Gastroesophageal sphincter (tissue), 4 donors: ENCODE data around the gene TRAF2. TPM values are rescaled to one million over a fixed set of nuclear protein-coding genes. Genes with fewer than 3 reads are reported as not detected.
"Not testable (repeated sequence)": the region's sequence is repeated elsewhere in the genome, so short reads cannot be mapped to it uniquely, and the experiment has no call there.

Source experiments
- ATAC-seq: fragments of 150-250 bp; one replicate; pipeline ENCODE4 v1.9.1; 2016; ENCODE audit warnings: mild to moderate bottlenecking, moderate library complexity
- H3K27ac ChIP-seq, 4 donors: fragments of 200-600 bp; sonication (generic) in 3 of 4; 1 replicate in 3 of 4; 2 replicates in 1 of 4; pipeline ENCODE4 v1.5.1; 2016 to 2019
- H3K27me3 ChIP-seq: fragments of 200-600 bp; sonication (generic); one replicate; pipeline ENCODE4 v1.5.1; 2019
- H3K36me3 ChIP-seq, 2 donors: fragments of 200-600 bp; sonication (generic); one replicate each; pipeline ENCODE4 v1.5.1; 2019; ENCODE audit warnings: control low read depth in 1 of 2
- H3K4me1 ChIP-seq, 3 donors: fragments of 200-600 bp; sonication (generic); 1 replicate in 2 of 3; 2 replicates in 1 of 3; pipeline ENCODE4 v1.5.1; 2016 to 2019; ENCODE audit warnings: control low read depth in 2 of 3
- H3K4me3 ChIP-seq, 2 donors: fragments of 200-600 bp; sonication (generic); one replicate each; pipeline ENCODE4 v1.5.1; 2019; ENCODE audit warnings: mild to moderate bottlenecking in 1 of 2, moderate library complexity in 1 of 2
- H3K9me3 ChIP-seq, 3 donors: fragments of 200-600 bp; sonication (generic); one replicate each; pipeline ENCODE4 v1.5.1; 2017 to 2019; ENCODE audit warnings: control low read depth in 2 of 3
- EP300 ChIP-seq: sonication (generic); formaldehyde crosslinking; IDR thresholded peaks from one replicate; pipeline ENCODE4 v1.6.1; 2017; ENCODE audit warnings: antibody characterized with exemption, mild to moderate bottlenecking
- POLR2A ChIP-seq, 2 donors: fragments of 450-650 bp; IDR thresholded peaks; one replicate each; pipeline ENCODE4 v1.6.1; 2017; ENCODE audit warnings: antibody characterized with exemption in 2 of 2, mild to moderate bottlenecking in 2 of 2, moderate library complexity in 1 of 2
- POLR2AphosphoS5 ChIP-seq: sonication (generic); formaldehyde crosslinking; IDR thresholded peaks from one replicate; pipeline ENCODE4 v1.6.1; 2017; ENCODE audit warnings: antibody characterized with exemption
- WGBS, 2 donors: methylation state at CpG; one replicate each; pipeline ENCODE4 v1.1.5; 2018; ENCODE audit warnings: low coverage in 1 of 2; 5-methylcytosine and 5-hydroxymethylcytosine counted together
- total RNA-seq, 4 donors: library from RNA; depleted of rRNA; stranded (reverse); fragments of >200 nt; gene quantifications; one replicate each; pipeline ENCODE4 v1.1.0, GENCODE V29; 2016
- TF ChIP-seq, protein P1 (sequence below), 4 experiments: fragments of 200-600 bp in 2 of 4; fragments of 450-650 bp in 2 of 4; sonication (generic) in 1 of 4; IDR thresholded peaks; one replicate each; pipeline ENCODE4 v1.5.1; 2017 to 2019; ENCODE audit warnings: antibody characterized with exemption in 4 of 4, mild to moderate bottlenecking in 2 of 4, moderate library complexity in 2 of 4

The TRAF2 gene, protein sequence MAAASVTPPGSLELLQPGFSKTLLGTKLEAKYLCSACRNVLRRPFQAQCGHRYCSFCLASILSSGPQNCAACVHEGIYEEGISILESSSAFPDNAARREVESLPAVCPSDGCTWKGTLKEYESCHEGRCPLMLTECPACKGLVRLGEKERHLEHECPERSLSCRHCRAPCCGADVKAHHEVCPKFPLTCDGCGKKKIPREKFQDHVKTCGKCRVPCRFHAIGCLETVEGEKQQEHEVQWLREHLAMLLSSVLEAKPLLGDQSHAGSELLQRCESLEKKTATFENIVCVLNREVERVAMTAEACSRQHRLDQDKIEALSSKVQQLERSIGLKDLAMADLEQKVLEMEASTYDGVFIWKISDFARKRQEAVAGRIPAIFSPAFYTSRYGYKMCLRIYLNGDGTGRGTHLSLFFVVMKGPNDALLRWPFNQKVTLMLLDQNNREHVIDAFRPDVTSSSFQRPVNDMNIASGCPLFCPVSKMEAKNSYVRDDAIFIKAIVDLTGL
- 10 to 100 TPM in 2 of 4 donors, 1 to 10 TPM in 2; 3.8 to 17.1 (median 11.1) TPM for total RNA-seq

DNA sequence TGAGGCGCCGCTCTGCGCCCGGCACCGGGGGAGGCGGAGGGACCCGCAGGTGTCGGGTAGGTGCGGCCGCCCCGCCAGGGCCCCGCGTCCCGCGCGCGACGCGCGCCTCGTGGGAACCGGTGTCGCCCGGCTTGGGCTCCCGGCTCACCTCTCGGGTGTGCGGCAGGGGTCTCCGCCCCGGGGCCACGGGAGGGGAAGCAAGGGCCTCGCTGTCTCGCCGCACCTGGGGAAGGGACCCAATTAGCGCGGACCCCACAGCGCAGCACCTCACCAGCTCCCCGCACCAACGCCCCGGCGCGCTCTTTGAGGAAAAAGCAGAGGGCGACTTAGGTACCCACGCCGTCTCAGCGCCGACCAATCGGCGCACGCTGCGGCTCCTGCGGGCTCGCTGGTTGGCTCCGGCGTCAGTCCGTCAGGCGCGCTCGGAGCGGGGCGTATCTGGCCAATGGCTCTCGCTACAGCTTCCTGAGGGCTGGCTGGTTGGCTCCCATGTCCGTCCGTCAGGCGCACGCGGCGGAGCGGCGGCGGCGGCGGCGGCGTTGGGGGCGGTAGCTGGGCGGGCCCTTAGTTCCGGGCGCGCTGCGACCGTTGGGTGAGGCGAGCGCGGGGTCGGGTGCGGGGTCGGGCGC lies at the start of gene TRAF2:
TSS of gene TRAF2 (plus strand) at position 567 of the 629 bp plus-strand sequence. CDS start 12,225 bp downstream, outside the sequence.
- H3K4me3 ChIP-seq = peak within 1 kb of the TSS; percentile 87 to 96
- peaks cover 0 to 10% of the 10 kb centered on the region in 2 donors for H3K36me3 ChIP-seq
- TF ChIP-seq POLR2AphosphoS5 (no peak), EP300 (no peak), POLR2A (IDR thresholded peaks at IDR 0.05) (no peak)
- TF ChIP-seq, protein P1, sequence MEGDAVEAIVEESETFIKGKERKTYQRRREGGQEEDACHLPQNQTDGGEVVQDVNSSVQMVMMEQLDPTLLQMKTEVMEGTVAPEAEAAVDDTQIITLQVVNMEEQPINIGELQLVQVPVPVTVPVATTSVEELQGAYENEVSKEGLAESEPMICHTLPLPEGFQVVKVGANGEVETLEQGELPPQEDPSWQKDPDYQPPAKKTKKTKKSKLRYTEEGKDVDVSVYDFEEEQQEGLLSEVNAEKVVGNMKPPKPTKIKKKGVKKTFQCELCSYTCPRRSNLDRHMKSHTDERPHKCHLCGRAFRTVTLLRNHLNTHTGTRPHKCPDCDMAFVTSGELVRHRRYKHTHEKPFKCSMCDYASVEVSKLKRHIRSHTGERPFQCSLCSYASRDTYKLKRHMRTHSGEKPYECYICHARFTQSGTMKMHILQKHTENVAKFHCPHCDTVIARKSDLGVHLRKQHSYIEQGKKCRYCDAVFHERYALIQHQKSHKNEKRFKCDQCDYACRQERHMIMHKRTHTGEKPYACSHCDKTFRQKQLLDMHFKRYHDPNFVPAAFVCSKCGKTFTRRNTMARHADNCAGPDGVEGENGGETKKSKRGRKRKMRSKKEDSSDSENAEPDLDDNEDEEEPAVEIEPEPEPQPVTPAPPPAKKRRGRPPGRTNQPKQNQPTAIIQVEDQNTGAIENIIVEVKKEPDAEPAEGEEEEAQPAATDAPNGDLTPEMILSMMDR (IDR thresholded peaks at IDR 0.05) = no peak
- H3K4me1 ChIP-seq = peaks cover 0 to 39% (median 17%) of the 10 kb centered on the region in 3 donors
- H3K9me3 ChIP-seq = no peaks in the 10 kb centered on the region
- no peaks in the 10 kb centered on the region for H3K27me3 ChIP-seq
- peak; percentile 100 for ATAC-seq
- peak within 1 kb of the TSS; percentile 34 to 86 (median 84) for H3K27ac ChIP-seq
- 0% methylated on average over 5 of the region's 88 CpGs; no CpG with 5 or more reads in 1 of the 2 donors for WGBS, 2 donors

DNA sequence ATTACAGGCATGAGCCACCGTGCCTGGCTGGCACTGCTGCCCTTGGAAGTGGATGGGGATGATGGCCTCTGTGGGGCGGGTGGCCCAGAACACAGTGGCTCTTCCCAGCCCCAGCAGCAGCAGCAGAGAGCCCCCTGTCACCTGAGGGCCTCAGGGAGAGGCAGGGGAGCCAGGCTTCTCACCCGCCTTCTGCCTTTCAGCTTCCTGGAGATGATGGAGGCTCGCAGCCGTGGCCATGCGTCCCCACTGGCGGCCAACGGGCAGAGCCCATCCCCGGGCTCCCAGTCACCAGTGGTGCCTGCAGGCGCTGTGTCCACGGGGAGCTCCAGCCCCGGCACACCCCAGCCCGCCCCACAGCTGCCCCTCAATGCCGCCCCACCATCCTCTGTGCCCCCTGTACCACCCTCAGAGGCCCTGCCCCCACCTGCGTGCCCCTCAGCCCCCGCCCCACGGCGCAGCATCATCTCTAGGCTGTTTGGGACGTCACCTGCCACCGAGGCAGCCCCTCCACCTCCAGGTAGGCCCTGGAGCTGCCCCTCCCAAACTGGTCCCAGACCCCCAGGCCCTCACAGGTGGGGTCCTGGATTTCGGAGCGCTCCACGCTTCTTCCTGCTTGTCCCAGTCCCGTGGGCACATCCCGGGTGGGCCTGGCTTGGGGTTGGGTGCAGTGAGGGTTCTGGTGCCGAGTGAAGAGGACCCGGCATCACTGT lies 49.0 kb upstream of the TRAF2 start:
- H3K9me3 ChIP-seq = no peaks in the 10 kb centered on the region
- ATAC-seq = no peak
- 80 to 100% methylated on average over 1 to 2 of the region's 27 CpGs for WGBS, 2 donors

DNA sequence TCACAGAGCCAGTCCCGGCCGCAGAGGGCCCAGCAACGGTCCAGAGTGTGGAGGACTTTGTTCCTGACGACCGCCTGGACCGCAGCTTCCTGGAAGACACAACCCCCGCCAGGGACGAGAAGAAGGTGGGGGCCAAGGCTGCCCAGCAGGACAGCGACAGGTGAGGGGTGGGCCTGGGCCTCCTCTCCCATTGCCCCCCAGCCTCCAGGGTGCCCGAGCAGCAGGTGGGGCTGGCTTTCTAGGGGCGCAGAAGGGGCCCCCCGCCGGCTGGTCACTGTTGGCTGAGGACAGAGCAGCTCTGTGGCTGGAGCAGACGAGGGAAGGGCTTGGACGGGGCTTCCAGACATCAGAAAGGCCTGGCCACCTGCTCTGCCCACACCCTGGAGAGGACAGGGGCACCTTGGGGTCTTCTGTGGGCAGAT lies 48.4 kb upstream of the TRAF2 start:
- H3K27ac ChIP-seq, H3K9me3 ChIP-seq, H3K27me3 ChIP-seq, H3K4me3 ChIP-seq, ATAC-seq: not testable (repeated sequence)
- H3K36me3 ChIP-seq = peaks cover 0 to 72% of the 10 kb centered on the region in 2 donors
- no CpG with 5 or more reads among the region's 15 CpGs for WGBS, 2 donors
- H3K4me1 ChIP-seq = peaks cover 0 to 26% (median 16%) of the 10 kb centered on the region in 3 donors

More for the DNA sequence above, 49.0 kb upstream of the TRAF2 start:
- peaks cover 0 to 78% of the 10 kb centered on the region in 2 donors for H3K36me3 ChIP-seq
- peaks cover under 1% of the 10 kb centered on the region for H3K27me3 ChIP-seq
- no peak for TF ChIP-seq POLR2A (IDR thresholded peaks at IDR 0.05)
- TF ChIP-seq, protein P1 (IDR thresholded peaks at IDR 0.05) = no peak
- TF ChIP-seq EP300 = no peak
- no peak for TF ChIP-seq POLR2AphosphoS5
- H3K4me1 ChIP-seq = peaks cover 0 to 20% (median 11%) of the 10 kb centered on the region in 3 donors
- no peak overlapping the region for H3K4me3 ChIP-seq
- no peak overlapping the region for H3K27ac ChIP-seq

DNA sequence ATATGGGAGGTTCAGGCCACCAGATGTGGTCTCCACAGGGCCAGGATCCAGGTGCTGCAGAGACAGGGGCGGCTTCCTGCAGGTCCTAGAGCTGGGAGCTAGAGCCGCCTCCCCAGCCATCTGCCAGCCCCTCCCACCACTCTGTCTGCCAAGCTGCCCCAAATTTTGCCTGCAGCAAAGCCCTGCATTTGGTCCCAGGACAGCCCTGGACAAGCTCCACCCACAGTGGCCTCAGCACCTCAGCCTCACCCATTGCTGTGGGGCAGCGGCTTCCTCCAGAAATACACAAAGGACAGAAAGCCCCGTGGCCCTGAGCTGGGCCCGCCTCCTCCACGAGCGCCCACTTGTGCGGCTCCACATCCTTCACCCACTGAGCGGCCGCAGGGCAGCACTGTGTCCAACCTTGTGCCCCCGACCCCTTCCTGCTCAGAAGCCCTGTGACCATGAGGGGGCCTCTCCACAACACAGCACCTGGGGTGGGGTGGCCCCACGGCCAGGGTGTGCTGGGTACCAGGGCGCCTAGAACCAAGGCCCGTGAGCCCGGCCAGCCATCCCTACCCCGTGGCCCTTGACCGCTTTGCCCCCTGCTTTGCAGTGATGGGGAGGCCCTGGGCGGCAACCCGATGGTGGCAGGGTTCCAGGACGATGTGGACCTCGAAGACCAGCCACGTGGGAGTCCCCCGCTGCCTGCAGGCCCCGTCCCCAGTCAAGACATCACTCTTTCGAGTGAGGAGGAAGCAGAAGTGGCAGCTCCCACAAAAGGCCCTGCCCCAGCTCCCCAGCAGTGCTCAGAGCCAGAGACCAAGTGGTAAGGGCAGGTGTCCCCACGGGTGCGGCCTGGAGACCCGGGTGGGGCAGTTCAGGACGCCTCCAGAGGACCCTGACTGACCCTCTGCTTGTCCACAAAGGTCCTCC lies 47.7 kb upstream of the TRAF2 start:
- 83% methylated on average over 1 of the region's 29 CpGs; no CpG with 5 or more reads in 1 of the 2 donors for WGBS, 2 donors
- peaks cover 0 to 65% of the 10 kb centered on the region in 2 donors for H3K36me3 ChIP-seq

More for the DNA sequence above, 47.7 kb upstream of the TRAF2 start:
- Histone ChIP-seq H3K4me1 (peaks cover 0 to 33% (median 22%) of the 10 kb centered on the region in 3 donors), H3K9me3 (no peaks in the 10 kb centered on the region), H3K27ac (no peak overlapping the region), H3K4me3 (no peak overlapping the region), H3K27me3 (peaks cover 13% of the 10 kb centered on the region)
- TF ChIP-seq POLR2A (IDR thresholded peaks at IDR 0.05) (no peak), EP300 (no peak), POLR2AphosphoS5 (no peak)
- TF ChIP-seq, protein P1 (IDR thresholded peaks at IDR 0.05) = no peak
- ATAC-seq = no peak
